ENCODE results near the gene TMEM232.

DNA sequence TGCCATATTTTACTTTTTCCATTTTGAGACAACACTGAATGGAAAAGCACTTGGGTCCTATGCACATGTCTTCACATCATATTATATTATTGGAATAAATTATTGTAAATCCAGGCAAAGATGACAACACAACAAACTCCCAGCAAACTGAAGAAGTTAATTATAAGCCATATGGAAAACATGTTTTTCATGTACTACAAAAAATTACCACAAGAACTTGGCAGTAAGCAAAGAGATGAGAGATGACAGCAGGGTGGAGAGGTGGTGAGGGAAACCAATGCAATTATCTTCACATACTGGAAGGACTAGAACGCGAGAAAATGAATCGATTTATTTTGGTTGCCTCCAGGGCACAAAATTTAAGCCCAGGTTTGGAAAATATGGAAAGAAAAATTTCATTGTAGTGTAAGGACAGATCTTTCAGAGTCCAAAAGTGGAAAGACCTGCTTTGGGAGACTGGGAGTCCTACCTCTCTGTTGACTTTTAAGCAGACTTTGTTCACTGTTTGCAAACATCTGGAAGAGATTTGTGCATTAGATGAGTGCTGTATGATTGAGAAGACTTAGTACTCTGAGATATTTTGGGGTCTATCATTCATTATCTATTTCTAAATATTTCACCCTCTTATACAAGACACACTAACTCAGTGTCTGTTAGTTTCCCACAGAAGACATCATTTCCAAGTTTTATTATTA is 138.0 kb downstream of the TMEM232 start:
- TF ChIP-seq, protein P1, sequence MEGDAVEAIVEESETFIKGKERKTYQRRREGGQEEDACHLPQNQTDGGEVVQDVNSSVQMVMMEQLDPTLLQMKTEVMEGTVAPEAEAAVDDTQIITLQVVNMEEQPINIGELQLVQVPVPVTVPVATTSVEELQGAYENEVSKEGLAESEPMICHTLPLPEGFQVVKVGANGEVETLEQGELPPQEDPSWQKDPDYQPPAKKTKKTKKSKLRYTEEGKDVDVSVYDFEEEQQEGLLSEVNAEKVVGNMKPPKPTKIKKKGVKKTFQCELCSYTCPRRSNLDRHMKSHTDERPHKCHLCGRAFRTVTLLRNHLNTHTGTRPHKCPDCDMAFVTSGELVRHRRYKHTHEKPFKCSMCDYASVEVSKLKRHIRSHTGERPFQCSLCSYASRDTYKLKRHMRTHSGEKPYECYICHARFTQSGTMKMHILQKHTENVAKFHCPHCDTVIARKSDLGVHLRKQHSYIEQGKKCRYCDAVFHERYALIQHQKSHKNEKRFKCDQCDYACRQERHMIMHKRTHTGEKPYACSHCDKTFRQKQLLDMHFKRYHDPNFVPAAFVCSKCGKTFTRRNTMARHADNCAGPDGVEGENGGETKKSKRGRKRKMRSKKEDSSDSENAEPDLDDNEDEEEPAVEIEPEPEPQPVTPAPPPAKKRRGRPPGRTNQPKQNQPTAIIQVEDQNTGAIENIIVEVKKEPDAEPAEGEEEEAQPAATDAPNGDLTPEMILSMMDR (IDR thresholded peaks at IDR 0.05; ENCODE audit: extremely low read depth in 1 of 2, insufficient read depth in 1 of 2, low read depth in 1 of 2, low read length in 2 of 2): no peak
- no peak for TF ChIP-seq POLR2A (IDR thresholded peaks at IDR 0.05; ENCODE audit: low read depth, low read length)
